Fibroblast of skin of right biceps (primary cell): ENCODE data around the gene BCL2L12.

Experiments used
- DNase-seq: peaks from one replicate; pipeline ENCODE4 v3.0.0-alpha.2; 2013

Gene BCL2L12

DNA sequence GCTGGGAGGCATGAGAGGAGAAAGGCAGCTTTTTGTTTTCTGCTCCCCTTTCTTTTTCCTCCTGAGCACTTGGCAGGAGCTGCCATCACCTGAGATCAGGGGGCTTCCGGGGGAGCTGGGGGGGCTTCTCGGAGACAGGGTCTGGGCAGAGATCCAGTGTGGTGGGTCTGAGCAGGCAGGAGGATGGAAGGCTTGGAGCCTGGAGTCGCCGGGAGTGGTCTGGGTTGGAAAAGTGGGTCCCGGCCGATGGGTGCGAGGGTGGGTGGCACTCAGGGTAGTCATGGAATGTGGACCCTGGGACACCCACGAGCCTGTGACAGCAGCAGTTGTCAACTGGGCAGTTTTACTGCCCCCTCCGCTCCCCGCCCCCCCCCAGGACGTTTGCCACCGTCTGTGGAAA lies 21.4 kb downstream of the BCL2L12 start:
- no peak for DNase-seq

DNA sequence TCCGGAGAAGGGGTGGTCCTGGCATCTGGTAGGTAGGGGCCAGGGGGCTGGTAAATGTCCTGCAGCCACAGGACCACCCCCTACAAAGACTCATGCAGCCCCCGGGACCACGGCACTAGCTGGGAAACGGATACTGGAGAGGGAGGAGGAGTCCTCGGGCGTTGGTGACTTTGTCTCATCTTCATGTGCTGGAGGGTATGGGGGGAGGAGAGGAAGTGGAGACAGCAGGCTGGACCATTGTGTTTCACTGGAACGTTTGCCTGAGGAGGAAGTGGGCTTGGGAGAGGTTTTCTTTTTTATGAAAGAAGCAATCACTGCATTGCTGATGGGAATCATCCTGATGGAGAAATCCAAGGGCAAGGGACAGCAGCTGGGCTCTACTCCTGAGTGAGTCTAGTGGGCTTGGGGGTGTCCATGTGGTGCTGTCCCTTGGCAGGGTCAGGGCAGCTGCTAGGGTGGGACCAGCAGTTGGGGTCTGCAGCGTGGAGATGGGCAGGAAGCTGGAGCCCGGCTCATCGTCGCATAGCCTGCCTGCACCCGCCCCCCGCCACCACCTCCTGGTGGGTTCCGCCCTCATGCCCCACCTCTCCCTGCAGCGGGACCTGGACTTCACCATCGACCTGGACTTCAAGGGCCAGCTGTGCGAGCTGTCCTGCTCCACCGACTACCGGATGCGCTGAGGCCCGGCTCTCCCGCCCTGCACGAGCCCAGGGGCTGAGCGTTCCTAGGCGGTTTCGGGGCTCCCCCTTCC lies 22.0 kb downstream of the BCL2L12 start:
- no peak for DNase-seq

DNA sequence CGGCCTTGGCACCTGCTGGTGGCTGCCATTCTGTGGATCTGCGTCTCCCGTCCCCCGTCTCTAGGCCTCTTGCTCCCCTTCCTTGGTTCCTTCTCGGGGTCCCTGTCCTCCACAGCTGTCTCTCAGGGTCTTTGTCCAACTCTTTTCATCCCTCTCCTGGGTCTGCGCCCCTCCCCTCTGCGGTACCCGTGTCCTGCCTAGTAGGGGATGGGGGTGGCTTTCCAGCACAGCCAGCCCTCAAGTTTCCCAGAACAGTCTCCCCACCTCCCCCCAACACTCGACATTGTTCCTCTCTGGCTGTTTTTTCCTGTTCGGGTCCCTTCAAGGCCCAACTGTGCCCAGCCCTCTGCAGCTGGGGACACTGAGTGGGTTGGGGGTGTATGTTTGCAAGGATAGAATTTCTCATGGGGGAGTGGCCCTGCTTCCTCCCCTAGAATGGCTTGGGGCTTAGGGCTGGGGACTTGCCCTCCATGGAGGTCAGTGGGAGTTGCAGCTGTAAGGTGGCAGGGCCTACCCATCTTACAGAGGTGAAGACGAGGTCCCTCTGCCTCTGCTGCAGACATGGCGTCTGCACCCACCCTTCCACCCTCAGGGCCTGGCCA lies 22.9 kb downstream of the BCL2L12 start:
- no peak for DNase-seq

DNA sequence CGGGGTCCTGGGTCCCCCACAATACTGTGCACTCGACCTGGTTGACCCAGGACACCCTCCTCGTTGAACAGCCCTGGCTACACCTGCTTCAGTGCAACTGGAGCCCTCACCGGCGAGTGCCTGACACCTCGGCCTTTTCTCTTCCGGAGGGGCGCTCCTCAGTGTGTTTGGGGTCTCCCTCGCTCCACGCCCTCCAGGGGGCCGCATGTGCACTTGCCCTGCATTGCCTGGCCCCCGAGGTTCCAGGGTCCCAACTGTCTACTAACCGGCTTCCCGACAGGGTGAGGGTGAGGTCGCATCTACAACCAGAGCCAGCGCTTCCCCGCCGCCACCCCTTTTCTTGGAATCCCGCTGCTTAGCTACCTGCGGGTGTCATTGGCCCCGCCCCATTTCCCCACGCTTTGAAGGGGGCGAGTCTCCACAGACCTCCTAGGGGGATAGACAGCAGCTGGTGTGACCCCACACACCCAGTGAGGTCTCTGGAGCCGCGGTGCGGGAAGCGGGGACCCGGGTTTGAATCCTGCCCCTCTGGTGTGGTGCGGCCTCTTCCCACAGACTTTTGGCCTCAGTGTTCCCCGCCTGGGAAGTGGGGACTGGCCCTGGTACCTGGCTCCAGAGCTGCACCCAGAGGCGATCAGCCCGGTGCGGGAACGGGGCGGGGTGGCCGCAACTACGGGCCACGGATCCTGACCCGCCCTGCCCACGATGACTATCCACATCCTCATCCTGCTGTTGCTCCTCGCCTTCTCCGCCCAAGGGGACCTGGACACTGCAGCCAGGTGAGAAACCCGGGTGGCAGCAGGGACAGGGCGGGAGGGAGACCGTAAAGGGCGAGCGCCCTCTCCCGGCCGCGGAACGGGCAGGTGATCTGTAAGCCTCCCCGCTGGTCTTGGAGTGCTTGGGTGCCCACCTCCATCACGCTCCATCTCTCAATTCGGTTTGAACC lies 23.7 kb downstream of the BCL2L12 start, which contains the start of gene ADM5:
Gene ADM5, plus strand, starts transcription at position 462 of the 946 bp plus-strand sequence. Its CDS starts 244 bp downstream, at position 706.
- no peak for DNase-seq

DNA sequence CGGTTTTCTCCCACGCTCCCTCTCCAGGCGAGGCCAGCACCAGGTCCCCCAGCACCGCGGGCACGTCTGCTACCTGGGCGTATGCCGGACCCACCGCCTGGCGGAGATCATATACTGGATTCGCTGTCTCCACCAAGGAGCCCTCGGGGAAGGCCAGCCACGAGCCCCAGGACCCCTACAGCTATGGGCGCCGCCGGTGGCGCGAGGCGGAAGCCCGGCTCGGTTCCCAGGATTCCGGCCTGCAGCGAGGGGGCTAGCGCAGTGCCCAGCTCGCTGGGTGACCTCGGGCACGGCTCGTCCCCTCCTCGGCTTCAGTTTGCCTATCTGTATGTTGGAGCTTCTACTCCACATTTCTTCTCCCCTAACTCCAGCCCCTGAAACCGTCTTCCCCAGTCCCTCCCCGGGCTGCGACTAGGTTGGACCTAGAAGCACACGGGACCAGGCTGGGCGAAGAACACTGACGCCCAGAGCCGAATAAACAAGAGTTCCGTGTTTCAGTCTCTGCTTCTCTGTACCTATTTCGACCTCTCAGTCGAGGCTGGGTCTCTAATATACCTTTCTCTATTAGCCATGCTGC lies 24.4 kb downstream of the BCL2L12 start:
- DNase-seq: no peak

DNA sequence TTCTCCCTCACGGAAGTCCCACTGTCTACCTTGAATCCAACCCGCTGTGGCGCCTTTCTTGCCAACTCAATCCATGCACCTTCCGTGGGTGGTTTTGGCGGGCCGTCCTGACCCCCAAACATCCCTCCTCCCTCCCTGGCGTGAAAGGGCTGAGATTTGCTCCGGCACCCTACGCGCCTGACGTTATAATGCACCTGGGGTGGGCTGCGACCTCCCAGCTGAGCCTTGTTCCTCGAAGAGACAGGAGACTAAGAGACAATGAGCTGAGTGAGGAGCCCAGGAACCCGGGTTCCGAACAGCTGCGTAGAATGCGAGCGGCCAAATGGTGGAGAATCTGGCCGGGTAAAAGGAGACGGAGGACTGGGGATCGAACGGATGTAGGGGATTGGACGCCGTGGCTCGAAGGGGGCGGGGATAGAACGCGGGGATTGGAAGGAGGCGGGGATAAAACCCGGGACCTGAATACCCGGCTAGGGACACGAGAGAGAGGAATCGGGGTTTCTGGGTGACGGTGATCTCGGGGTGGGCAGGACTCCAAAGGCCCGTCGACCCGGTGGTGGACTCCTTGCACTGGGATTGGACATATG lies 25.0 kb downstream of the BCL2L12 start, which contains the start of gene CPT1C:
Gene CPT1C, plus strand, starts transcription at position 461 of the 587 bp plus-strand sequence. CDS start 1,137 bp downstream, outside the sequence.
- DNase-seq: peak; percentile 85

DNA sequence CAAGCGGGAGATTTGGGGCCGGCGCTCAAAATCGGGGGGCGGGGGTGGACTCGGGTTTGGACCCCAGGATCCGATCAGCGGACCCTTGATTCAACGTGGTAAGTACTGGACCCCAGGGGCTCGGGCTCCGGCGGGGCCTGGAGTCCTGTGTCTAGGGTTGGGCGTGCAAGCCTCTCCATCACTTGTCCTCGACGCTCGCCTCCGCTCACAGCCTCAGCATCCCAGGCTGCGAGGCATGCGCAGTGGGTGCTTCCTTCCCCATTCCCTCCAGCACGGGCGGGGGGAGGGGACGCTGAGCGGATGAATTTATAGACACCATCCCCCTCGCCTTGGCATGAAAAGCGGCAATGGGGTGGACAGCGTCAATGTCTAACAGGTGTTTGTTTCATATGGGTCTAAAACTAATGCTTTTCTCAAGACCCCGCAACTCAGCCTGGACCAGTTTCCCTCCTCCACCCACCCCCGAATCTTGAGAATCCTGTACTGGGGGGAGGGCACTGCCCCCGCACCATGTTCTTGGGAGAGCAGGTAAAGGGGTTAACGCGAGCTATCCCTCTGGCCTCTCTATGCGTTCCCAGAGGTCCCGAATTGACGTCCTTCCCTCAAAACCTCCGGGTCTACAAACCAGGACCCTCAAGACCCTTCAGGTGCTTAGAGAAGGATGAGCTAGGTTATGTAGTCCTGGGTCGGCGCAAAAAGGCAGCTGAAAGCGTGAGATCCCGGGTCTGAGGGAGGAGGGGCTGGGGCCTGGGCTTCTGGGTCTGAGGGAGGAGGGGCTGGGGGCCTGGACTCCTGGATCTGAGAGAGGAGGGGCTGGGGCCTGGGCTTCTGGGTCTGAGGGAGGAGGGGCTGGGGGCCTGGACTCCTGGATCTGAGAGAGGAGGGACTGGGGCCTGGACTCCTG lies 25.8 kb downstream of the BCL2L12 start:
- DNase-seq: peak; percentile 85

DNA sequence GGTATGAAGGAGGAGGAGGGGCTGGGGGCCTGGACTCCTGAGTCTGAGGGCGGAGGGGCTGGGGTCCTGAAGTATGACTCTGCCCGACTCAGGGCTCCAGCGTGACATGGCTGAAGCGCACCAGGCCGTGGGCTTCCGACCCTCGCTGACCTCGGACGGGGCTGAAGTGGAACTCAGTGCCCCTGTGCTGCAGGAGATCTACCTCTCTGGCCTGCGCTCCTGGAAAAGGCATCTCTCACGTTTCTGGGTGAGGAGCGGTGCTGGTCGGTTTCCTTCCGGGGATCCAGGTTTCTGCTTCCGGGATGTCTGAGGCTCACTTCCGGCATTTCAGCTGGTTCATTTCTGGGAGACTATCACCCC lies 26.4 kb downstream of the BCL2L12 start:
- DNase-seq: no peak

DNA sequence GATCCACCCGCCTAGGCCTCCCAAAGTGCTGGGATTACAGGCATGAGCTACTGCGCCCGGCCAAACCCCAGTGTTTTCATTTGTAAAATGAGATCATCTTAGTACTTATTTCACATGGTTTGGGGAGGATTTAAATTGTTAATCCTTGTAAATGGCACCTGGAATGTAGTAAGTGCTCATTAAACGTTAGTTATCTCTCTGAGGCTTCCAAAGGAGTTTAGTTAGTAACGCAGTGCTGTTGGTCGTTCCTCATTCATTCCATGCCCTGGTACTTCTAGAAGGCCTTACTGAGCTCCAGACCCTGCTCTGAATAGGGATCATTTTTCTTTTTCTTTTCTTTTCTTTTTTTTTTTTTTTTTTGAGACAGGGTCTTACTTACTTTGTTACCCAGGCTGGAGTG lies 30.4 kb downstream of the BCL2L12 start:
- no peak for DNase-seq

DNA sequence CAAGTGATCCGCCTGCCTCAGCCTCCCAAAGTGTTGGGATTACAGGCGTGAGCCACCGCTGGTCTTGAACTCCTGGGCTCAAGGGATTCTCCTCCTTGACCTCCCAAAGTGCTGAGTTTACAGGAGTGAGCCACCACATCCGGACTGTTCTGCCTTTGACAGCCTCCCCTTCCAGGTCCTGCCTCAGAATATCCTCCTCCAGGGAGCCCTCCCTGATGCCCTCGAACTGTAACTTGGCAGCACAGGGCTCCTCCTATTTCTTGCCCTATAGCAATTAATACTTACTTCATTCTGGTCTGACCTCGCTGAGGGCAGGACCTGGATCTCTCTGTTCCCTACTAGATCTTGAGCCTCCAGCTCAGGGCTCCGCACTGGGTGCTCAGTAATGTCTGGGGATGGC lies 31.1 kb downstream of the BCL2L12 start:
- no peak for DNase-seq

DNA sequence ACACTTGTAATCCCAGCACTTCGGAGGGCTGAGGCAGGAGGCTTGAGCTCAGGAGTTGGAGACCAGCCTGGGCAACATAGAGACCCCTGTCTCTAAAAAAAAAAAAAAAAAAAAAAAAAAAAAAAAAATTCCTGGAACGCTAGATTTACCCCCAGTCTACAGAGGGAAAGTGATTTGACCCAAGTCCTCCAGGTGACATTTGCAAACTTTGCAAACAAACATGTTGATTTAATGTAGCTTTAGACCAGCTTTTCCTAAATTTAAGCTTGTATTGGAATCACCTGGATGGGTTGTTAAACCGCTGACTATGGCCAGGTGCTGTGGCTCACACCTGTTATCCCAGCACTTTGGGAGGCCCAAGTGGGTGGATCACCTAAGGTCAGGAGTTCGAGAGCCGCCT lies 33.6 kb downstream of the BCL2L12 start:
- no peak for DNase-seq

DNA sequence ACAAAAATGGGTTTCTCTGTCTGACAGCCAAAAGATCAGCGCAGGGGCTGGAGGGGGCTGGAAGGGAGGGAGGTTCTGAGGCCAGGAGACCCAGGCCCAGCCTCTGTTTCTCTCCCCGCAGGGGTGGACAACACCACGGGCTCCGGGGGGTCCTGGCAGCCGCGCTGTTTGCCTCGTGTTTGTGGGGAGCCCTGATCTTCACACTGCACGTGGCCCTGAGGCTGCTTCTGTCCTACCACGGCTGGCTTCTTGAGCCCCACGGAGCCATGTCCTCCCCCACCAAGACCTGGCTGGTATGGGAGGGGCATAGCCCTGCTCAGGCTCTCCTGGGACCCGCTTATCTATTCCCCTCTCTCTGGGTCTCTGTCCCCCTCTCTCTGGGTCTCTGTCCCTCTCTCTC lies 34.8 kb downstream of the BCL2L12 start:
- DNase-seq: no peak

DNA sequence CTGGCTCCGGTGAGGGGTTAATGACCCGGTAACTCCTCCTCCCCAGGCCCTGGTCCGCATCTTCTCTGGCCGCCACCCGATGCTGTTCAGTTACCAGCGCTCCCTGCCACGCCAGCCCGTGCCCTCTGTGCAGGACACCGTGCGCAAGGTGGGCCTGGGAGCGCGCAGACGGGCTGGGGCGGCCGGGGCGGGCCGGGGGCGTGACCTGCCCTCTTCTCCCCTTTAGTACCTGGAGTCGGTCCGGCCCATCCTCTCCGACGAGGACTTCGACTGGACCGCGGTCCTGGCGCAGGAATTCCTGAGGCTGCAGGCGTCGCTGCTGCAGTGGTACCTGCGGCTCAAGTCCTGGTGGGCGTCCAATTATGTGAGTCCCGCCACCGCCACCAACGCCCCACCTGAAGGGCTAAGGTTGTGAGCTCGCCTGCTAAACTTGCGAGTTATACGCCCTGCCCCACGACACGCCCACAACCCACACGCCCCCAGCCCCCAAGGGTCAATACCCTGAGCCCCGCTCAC lies 35.6 kb downstream of the BCL2L12 start:
- DNase-seq: no peak

DNA sequence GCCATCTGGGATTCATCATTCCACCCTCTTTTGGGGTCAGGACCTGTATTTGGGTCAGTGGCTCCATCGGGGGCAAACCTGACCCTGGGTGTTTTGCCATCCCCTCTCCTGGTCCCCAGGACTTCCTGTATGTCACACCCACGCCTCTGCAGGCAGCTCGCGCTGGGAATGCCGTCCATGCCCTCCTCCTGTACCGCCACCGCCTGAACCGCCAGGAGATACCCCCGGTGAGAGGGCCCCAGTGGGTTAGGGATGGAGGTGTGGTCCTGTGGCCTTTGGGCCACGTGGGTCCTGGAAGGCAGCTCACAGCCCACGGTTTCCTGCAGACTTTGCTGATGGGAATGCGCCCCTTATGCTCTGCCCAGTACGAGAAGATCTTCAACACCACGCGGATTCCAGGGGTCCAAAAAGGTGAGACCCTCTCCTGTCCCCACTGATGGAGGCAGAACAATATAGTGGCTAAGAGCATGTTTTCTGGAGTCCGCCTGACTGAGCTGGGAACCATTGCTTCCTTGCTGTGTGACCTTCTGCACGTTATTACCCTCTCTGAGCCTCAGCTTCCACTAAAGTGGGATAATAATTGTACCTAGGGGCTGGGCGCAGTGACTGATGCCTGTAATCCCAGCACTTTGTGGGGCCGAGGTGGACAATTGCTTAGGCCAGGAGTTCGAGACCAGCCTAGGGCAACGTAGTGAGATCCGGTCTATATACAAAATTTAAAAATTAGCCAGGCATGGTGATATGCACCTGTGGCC lies 39.3 kb downstream of the BCL2L12 start:
- DNase-seq: no peak

DNA sequence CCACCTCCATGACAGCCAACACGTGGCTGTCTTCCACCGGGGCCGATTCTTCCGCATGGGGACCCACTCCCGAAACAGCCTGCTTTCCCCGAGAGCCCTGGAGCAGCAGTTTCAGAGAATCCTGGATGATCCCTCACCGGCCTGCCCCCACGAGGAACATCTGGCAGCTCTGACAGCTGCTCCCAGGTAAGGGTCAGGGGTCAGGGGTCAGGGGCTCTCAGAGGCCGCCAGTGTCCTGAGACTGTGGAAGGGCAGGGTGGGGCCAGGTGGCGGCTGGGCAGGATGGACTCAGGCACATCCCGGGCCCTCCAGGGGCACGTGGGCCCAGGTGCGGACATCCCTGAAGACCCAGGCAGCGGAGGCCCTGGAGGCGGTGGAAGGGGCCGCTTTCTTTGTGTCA lies 40.2 kb downstream of the BCL2L12 start:
- DNase-seq: no peak

DNA sequence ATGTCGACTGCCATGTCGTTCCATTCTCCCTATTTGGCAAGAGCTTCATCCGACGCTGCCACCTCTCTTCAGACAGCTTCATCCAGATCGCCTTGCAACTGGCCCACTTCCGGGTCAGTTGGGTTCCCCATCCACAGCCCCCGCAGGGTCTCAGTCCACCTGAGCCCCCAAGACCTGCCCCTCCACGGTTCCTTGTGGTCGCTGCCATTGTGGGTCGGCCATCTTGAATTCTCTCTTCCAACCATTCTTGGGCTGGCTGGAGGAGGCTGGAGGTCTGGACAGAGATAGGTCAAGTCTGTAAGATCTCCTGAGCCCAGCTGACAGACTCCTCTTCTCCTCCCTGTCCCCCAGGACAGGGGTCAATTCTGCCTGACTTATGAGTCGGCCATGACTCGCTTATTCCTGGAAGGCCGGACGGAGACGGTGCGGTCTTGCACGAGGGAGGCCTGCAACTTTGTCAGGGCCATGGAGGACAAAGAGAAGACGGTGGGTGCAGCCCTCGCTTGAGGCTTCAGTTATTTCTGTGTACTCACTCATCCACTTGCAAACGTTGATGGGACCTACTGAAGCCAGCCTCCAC lies 44.7 kb downstream of the BCL2L12 start:
- DNase-seq: peak; percentile 50

DNA sequence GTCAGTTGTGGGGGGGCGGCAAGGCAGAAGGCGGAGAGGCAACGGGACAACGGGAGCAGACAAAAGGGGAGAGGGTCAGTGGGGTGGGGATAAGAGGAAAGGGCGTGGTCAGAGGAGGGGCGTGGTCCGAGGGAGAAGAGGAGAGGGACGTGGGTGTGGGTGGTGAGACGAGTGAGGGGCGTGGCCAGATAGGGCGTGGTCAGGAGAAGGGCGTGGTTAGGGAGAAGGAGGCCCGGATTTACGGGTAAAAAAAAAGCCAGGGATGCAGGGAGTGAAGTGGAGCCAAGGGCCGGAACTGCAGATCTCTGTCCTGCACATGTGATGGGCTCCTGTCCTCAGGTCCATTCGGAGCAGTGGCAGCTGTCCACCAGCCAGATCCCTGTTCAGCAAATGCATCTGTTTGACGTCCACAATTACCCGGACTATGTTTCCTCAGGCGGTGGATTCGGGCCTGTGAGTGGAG lies 46.7 kb downstream of the BCL2L12 start:
- peak; percentile 22 for DNase-seq

DNA sequence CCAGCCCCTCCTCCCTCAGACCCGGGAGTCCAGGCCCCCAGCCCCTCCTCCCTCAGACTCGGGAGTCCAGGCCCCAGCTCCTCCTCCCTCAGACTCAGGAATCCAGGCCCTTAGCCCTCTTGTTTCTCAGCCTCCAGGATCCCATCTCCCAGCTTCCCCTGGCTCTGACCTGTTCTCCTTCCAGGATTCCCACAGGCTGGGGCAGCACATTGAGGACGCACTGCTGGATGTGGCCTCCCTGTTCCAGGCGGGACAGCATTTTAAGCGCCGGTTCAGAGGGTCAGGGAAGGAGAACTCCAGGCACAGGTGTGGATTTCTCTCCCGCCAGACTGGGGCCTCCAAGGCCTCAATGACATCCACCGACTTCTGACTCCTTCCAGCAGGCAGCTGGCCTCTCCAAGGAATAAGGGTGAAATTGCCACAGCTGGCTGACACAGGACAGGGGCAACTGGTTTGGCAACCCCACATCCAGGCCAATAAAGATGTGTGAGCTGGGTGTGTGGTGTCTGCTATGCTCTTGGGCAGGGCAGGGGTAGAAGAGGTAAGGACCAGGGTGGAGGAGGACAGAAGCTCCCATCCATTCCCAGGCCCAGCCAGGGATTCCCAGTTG lies 47.6 kb downstream of the BCL2L12 start:
- DNase-seq: no peak

DNA sequence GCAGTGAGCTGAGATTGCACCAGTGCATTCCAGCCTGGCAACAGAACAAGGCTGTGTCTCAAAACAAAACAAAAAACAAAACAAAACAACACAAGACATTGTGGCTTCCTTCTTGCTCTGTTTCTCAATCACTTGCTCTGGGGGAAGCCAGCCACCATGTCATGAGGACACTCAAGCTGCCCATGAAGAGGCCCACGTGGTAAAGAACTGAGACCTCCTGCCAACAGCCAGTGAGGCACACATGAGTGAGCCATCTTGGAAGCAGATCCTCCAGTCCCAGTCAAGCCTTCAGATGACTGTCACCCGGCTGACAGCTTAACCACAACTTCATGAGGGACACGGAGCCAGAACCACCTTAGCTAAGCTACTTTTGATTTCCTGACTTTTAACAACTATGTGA lies 50.4 kb downstream of the BCL2L12 start:
- no peak for DNase-seq

DNA sequence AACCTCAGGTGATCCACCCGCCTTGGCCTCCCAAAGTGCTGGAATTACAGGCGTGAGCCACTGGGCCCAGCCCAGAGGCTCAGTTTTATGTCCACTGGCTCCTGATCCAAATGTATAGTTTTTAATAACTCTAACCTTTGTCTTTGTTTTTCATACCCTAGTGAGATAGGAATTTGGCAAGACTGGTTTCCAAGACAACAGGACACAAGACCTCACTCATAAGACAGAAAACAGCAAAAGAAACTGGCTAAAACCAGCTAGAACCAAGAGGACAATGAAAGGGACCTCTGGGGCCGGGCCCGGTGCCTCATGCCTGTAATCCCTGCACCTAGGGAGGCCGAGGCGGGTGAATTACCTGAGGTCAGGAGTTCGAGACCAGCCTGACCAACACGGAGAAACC lies 52.8 kb downstream of the BCL2L12 start:
- DNase-seq: peak; percentile 19
